RWPE2 (cell line): ENCODE data around the gene IL18.

Experiments used
- ATAC-seq: fragments of 200-7000 bp; cut with Tn5 transposase; 3 replicates; pipeline ENCODE4 v1.9.1; 2021; ENCODE audit warnings: low read depth
- DNase-seq: peaks from one replicate; pipeline ENCODE4 v3.0.0-alpha.2; 2020; ENCODE audit warnings: low spot score
- H3K27ac ChIP-seq: fragments of 450-650 bp; 2 replicates; pipeline ENCODE4 v1.5.1; 2017; ENCODE audit warnings: mild to moderate bottlenecking; ENCODE audit not compliant: poor library complexity, severe bottlenecking
- H3K27me3 ChIP-seq: fragments of 250-450 bp; sonication (Bioruptor Pico); 2 replicates; pipeline ENCODE4 v1.5.1; 2021; ENCODE audit warnings: mild to moderate bottlenecking, moderate library complexity; ENCODE audit not compliant: insufficient read depth, poor library complexity, severe bottlenecking
- H3K36me3 ChIP-seq: fragments of 250-450 bp; sonication (Bioruptor Pico); 2 replicates; pipeline ENCODE4 v1.5.1; 2020; ENCODE audit warnings: low read depth, mild to moderate bottlenecking, moderate library complexity
- H3K4me1 ChIP-seq: fragments of 250-450 bp; sonication (Bioruptor Pico); 2 replicates; pipeline ENCODE4 v1.5.1; 2021; ENCODE audit warnings: mild to moderate bottlenecking, moderate library complexity; ENCODE audit not compliant: insufficient read depth, poor library complexity, severe bottlenecking
- H3K4me3 ChIP-seq: fragments of 250-450 bp; sonication (Bioruptor Pico); 2 replicates; pipeline ENCODE4 v1.5.1; 2021; ENCODE audit warnings: mild to moderate bottlenecking, moderate library complexity; ENCODE audit not compliant: severe bottlenecking
- H3K9me3 ChIP-seq: fragments of 250-450 bp; sonication (Bioruptor Pico); 2 replicates; pipeline ENCODE4 v1.5.1; 2021; ENCODE audit warnings: mild to moderate bottlenecking, moderate library complexity; ENCODE audit not compliant: severe bottlenecking
- CTCF ChIP-seq: fragments of 450-650 bp; IDR thresholded peaks from one replicate; pipeline ENCODE4 v1.5.1; 2017; ENCODE audit warnings: mild to moderate bottlenecking, moderate library complexity; ENCODE audit not compliant: poor library complexity, severe bottlenecking

IL18 gene

GRCh38 chr11:112132737-112133136 is 31.2 kb downstream of the IL18 start:
- DNase-seq: no peak
- H3K4me1 ChIP-seq: peaks cover 23% of the 10 kb centered on the region

GRCh38 chr11:112129656-112130055 is 34.2 kb downstream of the IL18 start:
- TF ChIP-seq CTCF: no peak
- H3K9me3 ChIP-seq: no peaks in the 10 kb centered on the region

More at GRCh38 chr11:112132737-112133136, 31.2 kb downstream of the IL18 start:
- Histone ChIP-seq H3K36me3 (no peaks in the 10 kb centered on the region), H3K27ac (no peak overlapping the region), H3K27me3 (no peaks in the 10 kb centered on the region), H3K9me3 (no peaks in the 10 kb centered on the region), H3K4me3 (no peak overlapping the region)
- TF ChIP-seq CTCF: no peak
- no peak for ATAC-seq

GRCh38 chr11:112128483-112129121 is 35.3 kb downstream of the IL18 start:
- ATAC-seq (peak; percentile 79), DNase-seq (peak; percentile 83)
- Histone ChIP-seq H3K4me3 (no peak overlapping the region), H3K9me3 (no peaks in the 10 kb centered on the region), H3K36me3 (no peaks in the 10 kb centered on the region), H3K27me3 (no peaks in the 10 kb centered on the region), H3K27ac (peak overlapping the region; percentile 79), H3K4me1 (peaks cover 23% of the 10 kb centered on the region)
- no peak for TF ChIP-seq CTCF

More at GRCh38 chr11:112129656-112130055, 34.2 kb downstream of the IL18 start:
- Histone ChIP-seq H3K27ac (peak overlapping the region; percentile 79), H3K4me1 (peaks cover 23% of the 10 kb centered on the region), H3K36me3 (no peaks in the 10 kb centered on the region), H3K4me3 (no peak overlapping the region), H3K27me3 (no peaks in the 10 kb centered on the region)
- DNase-seq (no peak), ATAC-seq (no peak)

- TF ChIP-seq CTCF: no peak
- H3K9me3 ChIP-seq: no peaks in the 10 kb centered on the region
- no peak for DNase-seq
- peak overlapping the region; percentile 79 for H3K27ac ChIP-seq
- H3K4me1 ChIP-seq: peaks cover 30% of the 10 kb centered on the region
- no peaks in the 10 kb centered on the region for H3K27me3 ChIP-seq
- no peaks in the 10 kb centered on the region for H3K36me3 ChIP-seq
- no peak for ATAC-seq
- H3K4me3 ChIP-seq: no peak overlapping the region
Measured at GRCh38 chr11:112127056-112127455, 36.8 kb downstream of the IL18 start.

- no peak for TF ChIP-seq CTCF
- H3K4me1 ChIP-seq: peaks cover 30% of the 10 kb centered on the region
- no peak overlapping the region for H3K4me3 ChIP-seq
- H3K36me3 ChIP-seq: no peaks in the 10 kb centered on the region
- DNase-seq (no peak), ATAC-seq (no peak)
- H3K27ac ChIP-seq: no peak overlapping the region
- no peaks in the 10 kb centered on the region for H3K27me3 ChIP-seq
- no peaks in the 10 kb centered on the region for H3K9me3 ChIP-seq
Measured at GRCh38 chr11:112123129-112123528, 40.8 kb downstream of the IL18 start.
